GM10248 (cell line): ENCODE results near the gene GOLGA8B.
"Not testable (repeated sequence)": the region's sequence is repeated elsewhere in the genome, so short reads cannot be mapped to it uniquely, and the experiment has no call there.

ENCODE experiments used
- CTCF ChIA-PET: fragments of 300-600 bp; sonication (Branson Sonifier 250); formaldehyde crosslinking; extraction: SDS; loops from one replicate; lab custom pipeline; 2021; ENCODE audit warnings: antibody characterized with exemption; lab: Yijun Ruan, JAX
- POLR2A ChIA-PET: fragments of 350-650 bp; sonication (Branson Sonifier 250); formaldehyde crosslinking; extraction: SDS; loops from one replicate; lab custom pipeline; 2020; ENCODE audit warnings: antibody characterized with exemption; lab: Yijun Ruan, JAX
- DNase-seq: peaks from one replicate; pipeline ENCODE4 v3.0.0; 2012; ENCODE audit errors: extremely low spot score
- CTCF ChIP-seq: IDR thresholded peaks from 2 replicates; pipeline ENCODE4 v1.5.1; 2012; ENCODE audit warnings: mild to moderate bottlenecking, low read depth; ENCODE audit errors: extremely low read depth, missing control alignments, control extremely low read depth

GOLGA8B gene

DNA sequence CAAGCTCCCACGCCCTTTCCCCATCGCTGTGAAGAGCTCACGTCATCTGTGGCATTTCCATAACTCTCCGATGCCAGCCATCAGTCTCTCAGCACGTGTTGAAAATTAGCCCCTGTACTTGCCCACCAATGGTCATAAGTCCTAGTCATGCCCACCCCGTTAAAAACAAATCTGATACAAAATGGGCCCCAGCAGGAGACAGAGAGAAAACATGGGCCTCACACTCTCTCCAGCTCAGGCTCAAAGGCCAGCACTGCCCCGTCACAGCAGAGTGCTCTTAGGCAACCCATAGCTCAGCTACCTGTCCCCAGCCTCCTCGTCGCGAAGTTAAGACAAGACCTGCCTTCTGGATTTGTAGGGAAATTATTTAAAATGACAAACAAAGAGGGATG lies 5.2 kb downstream of the GOLGA8B start:
- ChIA-PET POLR2A (no interaction called here), CTCF (no interaction called here)
- TF ChIP-seq CTCF: no peak
- no peak for DNase-seq

- DNase-seq, CTCF ChIA-PET, POLR2A ChIA-PET: not testable (repeated sequence)
Measured at GRCh38 chr15:34577658-34578282, 5.7 kb downstream of the GOLGA8B start.

- POLR2A ChIA-PET, CTCF ChIA-PET, DNase-seq: not testable (repeated sequence)
Measured at GRCh38 chr15:34575035-34575434, 8.4 kb downstream of the GOLGA8B start.

DNA sequence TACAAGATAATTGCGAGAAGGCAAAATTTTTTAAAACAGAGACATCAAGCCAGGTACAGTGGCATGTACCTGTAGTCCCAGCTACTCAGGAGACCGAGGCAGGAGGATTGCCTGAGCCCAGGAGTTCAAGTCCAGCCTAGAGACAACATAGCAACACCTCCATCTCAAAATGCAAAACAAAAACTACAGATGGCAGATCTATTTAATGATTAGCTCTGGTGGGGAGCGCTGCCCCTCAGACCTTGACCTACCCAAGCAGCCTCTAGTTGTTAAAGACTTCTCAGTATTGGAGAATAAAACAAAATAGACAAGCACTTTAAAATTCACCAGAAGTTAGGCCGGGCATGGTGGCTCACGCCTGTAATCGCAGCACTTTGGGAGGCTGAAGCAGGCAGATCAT lies 10.5 kb downstream of the GOLGA8B start:
- POLR2A ChIA-PET, CTCF ChIA-PET, DNase-seq: not testable (repeated sequence)

GRCh38 chr15:34572019-34572641 lies 11.3 kb downstream of the GOLGA8B start:
- POLR2A ChIA-PET, DNase-seq, CTCF ChIA-PET: not testable (repeated sequence)

GRCh38 chr15:34569670-34570396 lies 13.6 kb downstream of the GOLGA8B start:
- DNase-seq, POLR2A ChIA-PET: not testable (repeated sequence)
- CTCF ChIA-PET: interaction anchor here (1.1 kb wide), 1 partner anchor 18 kb away, joined by 4 read pairs; no protein-coding TSS in a partner anchor

DNA sequence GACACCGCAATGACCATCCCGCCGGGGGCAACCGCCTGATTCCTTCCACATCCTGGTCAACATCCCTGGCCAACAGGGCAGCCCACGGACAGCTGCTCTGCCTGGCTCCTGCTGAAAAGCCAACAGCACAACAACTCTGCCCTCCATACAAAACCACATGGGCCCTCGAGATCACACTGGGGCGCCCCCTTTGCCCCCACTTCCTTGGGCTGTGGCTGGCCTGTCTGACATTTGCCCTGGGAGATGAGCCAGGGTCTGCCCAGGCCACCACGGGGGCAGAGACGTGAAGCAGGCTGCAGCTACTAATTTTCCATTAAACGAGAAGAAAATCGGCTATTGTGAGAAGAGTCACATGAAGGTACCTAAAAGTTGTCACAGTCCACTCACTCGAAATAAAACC lies 16.3 kb downstream of the GOLGA8B start:
- DNase-seq, POLR2A ChIA-PET, CTCF ChIA-PET: not testable (repeated sequence)

GRCh38 chr15:34564711-34565110 lies 18.7 kb downstream of the GOLGA8B start:
- POLR2A ChIA-PET, CTCF ChIA-PET, DNase-seq: not testable (repeated sequence)

DNA sequence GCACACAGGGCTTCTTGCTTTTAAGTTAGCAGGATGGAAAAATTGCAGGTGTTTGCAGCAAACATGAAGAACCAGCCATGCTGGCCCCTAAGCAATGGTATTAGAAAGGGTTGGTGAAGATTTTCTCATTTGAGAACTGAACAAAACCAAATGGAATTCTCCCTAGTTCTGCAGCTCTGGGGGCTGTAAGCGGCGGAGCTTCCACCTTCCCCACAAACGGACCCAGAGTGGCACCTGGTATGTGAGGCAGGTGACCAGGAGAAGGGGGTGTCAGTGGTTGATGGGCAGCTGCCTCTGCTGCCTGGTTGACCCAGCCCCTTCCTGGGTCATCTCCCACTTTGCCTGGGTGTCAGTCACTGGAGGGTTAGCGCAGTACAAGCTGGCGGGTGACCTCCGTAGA lies 22.6 kb downstream of the GOLGA8B start:
- CTCF ChIA-PET, DNase-seq: not testable (repeated sequence)

DNA sequence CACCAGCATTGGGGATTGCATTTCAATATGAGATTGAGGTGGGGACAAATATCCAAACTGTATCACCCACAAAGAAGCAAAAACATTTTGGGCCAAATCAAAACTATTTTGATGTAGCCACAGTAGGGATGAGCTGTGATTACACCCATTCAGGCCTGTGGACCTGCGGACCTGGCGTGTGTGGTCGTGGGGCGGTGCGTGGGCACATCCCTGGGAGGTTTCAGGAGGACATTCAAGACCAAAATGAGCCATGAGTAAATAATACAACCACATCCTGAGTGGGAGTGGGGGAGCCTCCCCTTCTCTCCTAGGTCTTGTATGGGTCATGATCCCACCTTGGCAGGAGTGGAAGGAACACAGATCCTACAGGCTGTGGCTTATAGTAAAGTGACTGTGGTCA lies 23.7 kb downstream of the GOLGA8B start:
- POLR2A ChIA-PET, DNase-seq, CTCF ChIA-PET: not testable (repeated sequence)

More for the DNA sequence above, 22.6 kb downstream of the GOLGA8B start:
- POLR2A ChIA-PET: not testable (repeated sequence)

DNA sequence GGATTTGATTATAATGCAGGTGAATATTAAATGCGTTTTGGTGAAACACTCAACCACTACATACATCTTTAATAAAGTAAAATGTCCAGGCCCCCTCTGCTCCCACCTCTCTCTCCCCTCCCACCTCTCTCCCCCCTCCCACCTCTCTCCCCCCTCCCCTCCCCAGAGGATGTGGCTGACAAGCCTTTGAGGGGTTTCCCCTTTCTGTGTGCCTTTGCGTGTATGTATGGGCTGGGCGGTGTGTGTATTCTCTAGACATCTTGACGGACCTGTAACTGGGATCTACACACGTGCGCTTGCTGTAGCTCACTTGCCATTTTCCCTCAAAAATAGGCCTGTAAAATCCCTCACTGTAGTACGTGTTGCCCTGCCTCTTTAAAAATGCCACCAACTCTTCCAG lies 28.3 kb downstream of the GOLGA8B start:
- DNase-seq, POLR2A ChIA-PET, CTCF ChIA-PET: not testable (repeated sequence)

DNA sequence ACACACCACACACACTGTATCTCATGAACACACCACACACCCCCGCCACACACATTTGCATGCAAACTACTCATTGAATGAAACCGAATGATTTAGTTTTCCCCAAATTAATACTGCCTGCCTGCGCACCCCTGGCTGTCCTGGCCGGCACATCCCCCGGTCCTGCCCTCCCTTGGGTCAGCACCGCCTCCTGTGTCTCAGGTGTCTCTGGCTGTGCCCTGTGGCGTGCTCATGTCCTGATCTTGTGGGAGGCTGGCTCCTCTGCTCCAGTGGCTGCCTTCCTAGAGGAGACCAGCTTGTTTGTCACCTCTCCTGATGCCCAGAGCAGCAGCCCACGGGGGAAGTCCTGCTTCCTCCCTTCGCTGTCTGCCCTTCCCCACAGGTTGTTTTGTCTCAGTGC lies 28.7 kb downstream of the GOLGA8B start:
- DNase-seq, POLR2A ChIA-PET, CTCF ChIA-PET: not testable (repeated sequence)

DNA sequence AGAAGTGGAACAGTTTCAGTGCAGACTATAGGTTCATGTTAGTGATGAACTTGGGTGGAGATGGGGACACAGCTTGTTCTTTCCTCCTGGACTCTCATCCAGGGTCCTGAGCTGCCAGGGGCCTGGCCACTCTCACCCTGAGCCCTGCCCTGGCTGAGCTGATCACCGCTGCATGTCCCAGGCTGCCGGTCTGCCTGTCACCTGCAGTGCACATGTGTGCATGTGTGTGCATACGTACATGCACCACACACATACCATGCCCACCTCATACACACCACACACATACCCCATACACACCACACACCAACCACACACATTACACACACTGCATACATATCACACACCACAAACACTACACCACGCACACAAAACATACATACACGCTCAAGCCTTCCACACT lies 29.3 kb downstream of the GOLGA8B start:
- DNase-seq, CTCF ChIA-PET, POLR2A ChIA-PET: not testable (repeated sequence)

DNA sequence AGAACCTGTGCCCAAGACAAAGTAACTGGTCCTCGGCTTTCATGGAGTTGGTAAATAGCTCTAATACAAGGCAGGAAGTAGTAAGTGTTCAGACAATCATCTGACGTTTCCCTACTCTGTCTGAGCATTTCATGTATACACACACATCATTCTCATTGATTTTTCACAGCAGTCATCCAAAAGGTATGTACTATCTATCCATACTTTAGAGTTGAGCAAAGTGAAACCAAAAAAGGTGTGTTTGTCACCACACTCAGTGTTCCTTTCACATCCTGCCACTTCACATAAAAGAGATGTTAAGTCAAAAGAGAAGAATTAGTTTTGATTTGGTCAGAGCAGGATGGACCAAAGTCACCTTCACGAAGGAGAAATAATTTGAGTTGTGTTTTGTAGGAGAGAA lies 33.3 kb downstream of the GOLGA8B start:
- DNase-seq, CTCF ChIA-PET, POLR2A ChIA-PET: not testable (repeated sequence)

GRCh38 chr15:34549381-34549809 lies 34.1 kb downstream of the GOLGA8B start:
- POLR2A ChIA-PET, CTCF ChIA-PET, DNase-seq: not testable (repeated sequence)

DNA sequence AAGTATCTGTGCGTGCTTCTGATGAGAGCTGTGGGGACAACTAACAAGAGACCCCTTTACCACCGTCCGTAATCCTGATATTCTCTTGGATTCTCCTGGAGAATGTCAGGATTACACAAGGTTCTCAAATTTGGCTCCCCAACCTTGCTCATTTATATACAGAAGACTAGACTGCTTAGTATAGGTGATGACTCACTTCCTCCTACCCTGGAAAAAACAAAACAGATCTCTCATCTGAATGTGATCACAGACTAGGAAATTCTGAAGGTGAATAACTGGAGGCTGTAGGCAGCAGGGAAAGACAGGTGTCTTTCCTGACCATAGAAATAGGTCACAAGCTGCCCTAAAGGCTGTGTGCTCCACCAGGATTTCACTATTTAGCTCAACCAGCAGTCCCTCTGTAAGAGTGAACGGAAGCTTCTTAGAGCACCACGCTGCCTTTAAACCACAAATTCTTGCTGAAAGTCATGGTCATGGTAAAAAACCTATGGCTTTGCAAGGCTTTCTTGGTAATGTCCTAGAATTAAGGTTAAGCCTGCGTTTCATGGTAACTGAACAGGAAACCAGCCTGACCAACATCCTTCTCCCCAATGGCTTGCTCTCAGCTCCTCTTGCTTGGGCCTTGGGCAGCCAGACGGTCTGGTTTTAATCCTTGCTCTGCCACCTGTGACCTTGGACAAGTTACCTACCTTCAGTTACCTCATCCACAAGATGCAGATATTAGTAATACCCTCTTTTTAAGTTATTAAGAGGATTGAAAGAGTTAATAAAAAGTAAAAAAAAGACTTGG lies 39.4 kb downstream of the GOLGA8B start:
- POLR2A ChIA-PET, CTCF ChIA-PET, DNase-seq: not testable (repeated sequence)

GRCh38 chr15:34535857-34536256 lies 47.6 kb downstream of the GOLGA8B start:
- DNase-seq, POLR2A ChIA-PET, CTCF ChIA-PET: not testable (repeated sequence)
